C4-2B (cell line): Measurements from ENCODE around the gene ZNF672.

Experiments
- CTCF ChIP-seq: fragments of 450-650 bp; conservative IDR thresholded peaks from 2 replicates; pipeline ENCODE4 v1.5.1; 2017; ENCODE audit warnings: mild to moderate bottlenecking
- ZFX ChIP-seq: fragments of 450-650 bp; IDR thresholded peaks from 2 replicates; pipeline ENCODE4 v1.6.1; 2017

GRCh38 chr1:248838357-248839167 lies 538 bp downstream of the ZNF672 start:
- TF ChIP-seq CTCF (no peak), ZFX (peak; percentile 80)
